PC-9 (cell line): Measurements from ENCODE around the gene UHRF1.
A peak's percentile ranks its signal among the peaks of the same experiment; 100 is the strongest.

Source experiments
- CTCF ChIP-seq: fragments of 200-600 bp; sonication (generic); conservative IDR thresholded peaks from 2 replicates; pipeline ENCODE4 v1.6.1; 2017; ENCODE audit warnings: mixed run types, antibody characterized with exemption, mild to moderate bottlenecking, moderate library complexity
- EZH2 ChIP-seq: fragments of 200-600 bp; sonication (generic); IDR thresholded peaks from 2 replicates; pipeline ENCODE4 v1.8.0; 2017; ENCODE audit warnings: antibody characterized with exemption, low read depth

GRCh38 chr19:4911786-4912672, 2.7 kb downstream of the UHRF1 start:
- TF ChIP-seq EZH2: no peak
- TF ChIP-seq CTCF: peak; percentile 70
